ENCODE measurements around the gene FGGY. TPM values are rescaled to one million over a fixed set of nuclear protein-coding genes. Genes with fewer than 3 reads are reported as not detected.

Gene FGGY
- total RNA-seq, 2 donors from 2014 or later = 16.0 to 21.8 TPM

GRCh38 chr1:59268406-59268805 lies 28.5 kb upstream of the FGGY start:
- DNase-seq (ENCODE audit: low spot score) = no peak
- Histone ChIP-seq H3K27ac (no peak overlapping the region), H3K4me1 (peaks cover 0 to 18% of the 10 kb centered on the region in 2 donors), H3K27me3 (no peaks in the 10 kb centered on the region), H3K9me3 (no peaks in the 10 kb centered on the region), H3K36me3 (no peaks in the 10 kb centered on the region), H3K4me3 (no peak overlapping the region)
- TF ChIP-seq CTCF (IDR thresholded peaks at IDR 0.05) = no peak

- no peaks in the 10 kb centered on the region for H3K27me3 ChIP-seq
- no peak overlapping the region for H3K4me3 ChIP-seq
- no peak for DNase-seq (ENCODE audit: low spot score)
- TF ChIP-seq CTCF (IDR thresholded peaks at IDR 0.05) = no peak
- H3K9me3 ChIP-seq = no peaks in the 10 kb centered on the region
- H3K27ac ChIP-seq = peak overlapping the region in 1 of 2 donors; percentile 33
- H3K36me3 ChIP-seq = no peaks in the 10 kb centered on the region
- H3K4me1 ChIP-seq = peaks cover 0 to 12% of the 10 kb centered on the region in 2 donors
These were observed 25.2 kb upstream of the FGGY start for GRCh38 chr1:59271561-59272260.

- Histone ChIP-seq H3K27ac (peak overlapping the region in 1 of 2 donors; percentile 33), H3K9me3 (no peaks in the 10 kb centered on the region), H3K4me1 (peaks cover 0 to 9% of the 10 kb centered on the region in 2 donors), H3K36me3 (no peaks in the 10 kb centered on the region), H3K4me3 (no peak overlapping the region), H3K27me3 (no peaks in the 10 kb centered on the region)
- no peak for DNase-seq (ENCODE audit: low spot score)
- no peak for TF ChIP-seq CTCF (IDR thresholded peaks at IDR 0.05)
These were observed 24.4 kb upstream of the FGGY start for GRCh38 chr1:59272507-59272906.

- no peaks in the 10 kb centered on the region for H3K9me3 ChIP-seq
- H3K4me3 ChIP-seq = no peak overlapping the region
- H3K36me3 ChIP-seq = no peaks in the 10 kb centered on the region
- TF ChIP-seq CTCF (IDR thresholded peaks at IDR 0.05) = no peak
- no peaks in the 10 kb centered on the region for H3K27me3 ChIP-seq
- peaks cover 0 to 9% of the 10 kb centered on the region in 2 donors for H3K4me1 ChIP-seq
- no peak overlapping the region for H3K27ac ChIP-seq
- no peak for DNase-seq (ENCODE audit: low spot score)
These were observed 20.4 kb upstream of the FGGY start for GRCh38 chr1:59276439-59276851.

GRCh38 chr1:59278780-59279354 lies 18.0 kb upstream of the FGGY start:
- DNase-seq (ENCODE audit: low spot score) = no peak
- TF ChIP-seq CTCF (IDR thresholded peaks at IDR 0.05) = no peak
- Histone ChIP-seq H3K27ac (no peak overlapping the region), H3K27me3 (no peaks in the 10 kb centered on the region), H3K4me3 (no peak overlapping the region), H3K9me3 (no peaks in the 10 kb centered on the region), H3K4me1 (no peaks in the 10 kb centered on the region), H3K36me3 (no peaks in the 10 kb centered on the region)
